Measurements from ENCODE around the gene LAT. TPM values are rescaled to one million over a fixed set of nuclear protein-coding genes. Genes with fewer than 3 reads are reported as not detected.

LAT gene
- total and polyA plus RNA-seq, 7 experiments from 2014 or later, result 179 to 476 (median 342) TPM

- Mint-ChIP-seq H3K27me3 (no peaks in the 10 kb centered on the region), H3K4me3 (no peak overlapping the region), H3K36me3 (no peaks in the 10 kb centered on the region), H3K9me3 (peaks cover 0 to 1% (median 0%) of the 10 kb centered on the region in 11 donors), H3K4me1 (peaks cover 7 to 37% (median 30%) of the 10 kb centered on the region in 7 donors), H3K27ac (peak overlapping the region in 6 of 9 donors; percentile 28 to 56 (median 50))
- ChIA-PET POLR2A (interaction anchor here (1.3 to 2.9 kb wide), 4 partner anchors 9 to 44 kb away, joined by 3 to 28 read pairs (median 9); partner anchors contain the start of gene LAT), CTCF (interaction anchor here (0.6 to 1.5 kb wide), 2 partner anchors 10 to 724 kb away, joined by 4 to 5 read pairs; no protein-coding TSS in a partner anchor)
- ATAC-seq (no peak), DNase-seq (no peak)
- intact Hi-C loops (cut with micrococcal nuclease), result no loop called here
- Histone ChIP-seq H3K4me1 (ENCODE audit: control insufficient read depth in 2 of 2, insufficient read depth in 2 of 2, low read length in 2 of 2) (peaks cover 13 to 23% of the 10 kb centered on the region in 2 donors), H3K27me3 (ENCODE audit: control insufficient read depth in 2 of 2, insufficient read depth in 2 of 2, low read length in 2 of 2) (no peaks in the 10 kb centered on the region), H3K4me3 (ENCODE audit: low read length) (no peak overlapping the region), H3K27ac (ENCODE audit: low read depth, low read length) (no peak overlapping the region), H3K9me3 (ENCODE audit: control insufficient read depth in 2 of 3, low read length in 3 of 3) (no peaks in the 10 kb centered on the region), H3K36me3 (ENCODE audit: control insufficient read depth in 2 of 3, insufficient read depth in 3 of 3, low read length in 3 of 3) (no peaks in the 10 kb centered on the region)
Measured at GRCh38 chr16:29030086-29030840, 45.4 kb downstream of the LAT start.

Other genes with a start within 250 kb of the LAT start
- 1 to 10 TPM; 2.9 to 5.2 (median 4.8) TPM for gene NPIPB9, start 233.3 kb upstream of the LAT start, total RNA-seq
- gene NPIPB9, start 233.3 kb upstream of the LAT start, polyA plus RNA-seq, result under 1 TPM; 0.18 to 0.30 TPM
- gene ATXN2L, start 162.1 kb upstream of the LAT start, total RNA-seq, result 100 to 1,000 TPM; 274 to 374 (median 310) TPM
- gene ATXN2L, start 162.1 kb upstream of the LAT start, polyA plus RNA-seq, result 10 to 100 TPM; 19.7 to 38.8 TPM
- 100 to 1,000 TPM in 2 of 5 experiments, 10 to 100 TPM in 3; 89.7 to 140 (median 95.2) TPM for gene TUFM, start 138.7 kb upstream of the LAT start, total RNA-seq
- gene TUFM, start 138.7 kb upstream of the LAT start, polyA plus RNA-seq, result 100 to 1,000 TPM; 125 to 139 TPM
- gene SH2B1, start 121.2 kb upstream of the LAT start, total RNA-seq, result 100 to 1,000 TPM in 2 of 5 experiments, 10 to 100 TPM in 3; 66.8 to 145 (median 77.8) TPM
- gene SH2B1, start 121.2 kb upstream of the LAT start, polyA plus RNA-seq, result 1 to 10 TPM; 1.9 to 3.1 TPM
- gene ATP2A1, start 106.6 kb upstream of the LAT start, total RNA-seq, result 1 to 10 TPM in 2 of 5 experiments, under 1 TPM in 3; 0.32 to 1.6 (median 0.89) TPM
- gene ATP2A1, start 106.6 kb upstream of the LAT start, polyA plus RNA-seq, result not detected
- gene RABEP2, start 59.8 kb upstream of the LAT start, total RNA-seq, result 10 to 100 TPM; 19.9 to 30.3 (median 27.3) TPM
- 1 to 10 TPM; 4.4 to 7.5 TPM for gene RABEP2, start 59.8 kb upstream of the LAT start, polyA plus RNA-seq
- gene CD19, start 53.1 kb upstream of the LAT start, total RNA-seq, result 1 to 10 TPM in 1 of 5 experiments, under 1 TPM in 4; 0.22 to 3.0 (median 0.32) TPM
- under 1 TPM; 0.40 to 0.58 TPM for gene CD19, start 53.1 kb upstream of the LAT start, polyA plus RNA-seq
- 100 to 1,000 TPM in 3 of 5 experiments, 10 to 100 TPM in 2; 70.9 to 117 (median 111) TPM for gene NFATC2IP, start 34.1 kb upstream of the LAT start, total RNA-seq
- gene NFATC2IP, start 34.1 kb upstream of the LAT start, polyA plus RNA-seq, result 10 to 100 TPM; 26.0 to 37.8 TPM
- 10 to 100 TPM; 31.1 to 47.0 (median 42.1) TPM for gene SPNS1, start 10.3 kb upstream of the LAT start, total RNA-seq
- 10 to 100 TPM; 22.6 to 40.4 TPM for gene SPNS1, start 10.3 kb upstream of the LAT start, polyA plus RNA-seq